Mammary epithelial cell (primary cell): ENCODE measurements around the gene RAD51B.

Experiments
- CTCF ChIP-seq, 2 donors: IDR thresholded peaks in 1 of 2; conservative IDR thresholded peaks in 1 of 2; 2 replicates each; pipeline ENCODE4 v1.5.1; 2011 to 2012; ENCODE audit warnings: inconsistent platforms in 2 of 2, low read length in 2 of 2, mild to moderate bottlenecking in 2 of 2, control low read depth in 1 of 2, low read depth in 1 of 2; ENCODE audit not compliant: insufficient read depth in 1 of 2; ENCODE audit errors: extremely low read depth in 1 of 2
- EZH2 ChIP-seq: IDR thresholded peaks from 2 replicates; pipeline ENCODE4 v1.6.1; 2012; ENCODE audit warnings: low read length, inconsistent platforms, borderline replicate concordance

DNA sequence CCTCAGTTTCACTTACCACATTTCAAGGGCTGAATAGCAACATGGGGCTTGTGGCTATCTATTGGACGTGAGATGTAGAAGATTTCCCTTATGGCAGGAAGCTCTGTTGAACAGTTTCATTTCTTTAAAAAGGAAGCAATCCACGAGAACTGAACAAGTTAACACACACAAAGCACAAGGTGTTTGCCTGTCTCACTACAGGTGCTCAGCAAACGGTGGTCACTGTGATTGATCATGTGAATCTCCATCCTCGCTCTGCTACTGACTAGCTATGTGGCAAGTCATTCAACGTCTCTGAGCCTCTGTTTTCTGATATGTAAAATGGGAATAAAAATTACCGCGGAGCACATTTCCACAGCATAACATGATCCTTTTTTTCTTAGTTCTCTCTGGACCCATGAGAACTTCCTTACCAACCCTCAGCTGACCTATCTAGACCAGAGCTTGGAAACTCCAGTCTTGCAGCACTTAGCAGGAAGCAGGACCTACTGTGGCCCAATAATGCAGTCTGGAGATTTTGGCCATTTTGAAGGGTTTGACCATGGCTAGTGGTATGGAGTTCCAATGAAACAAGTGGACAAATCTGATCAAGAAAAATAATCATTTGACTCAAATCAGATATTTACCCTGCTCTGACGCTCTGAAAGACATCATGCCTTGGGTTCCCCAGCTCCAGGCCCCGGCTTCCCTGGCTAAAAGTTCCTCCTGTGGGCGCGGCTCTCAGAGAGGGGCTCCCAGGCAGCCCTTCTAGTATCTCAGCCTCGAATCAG, 694.4 kb downstream of the RAD51B start:
- no peak for TF ChIP-seq CTCF (conservative IDR thresholded peaks at IDR 0.05 in 1 of 2, IDR thresholded peaks at IDR 0.05 in 1 of 2; ENCODE audit: extremely low read depth in 1 of 2, insufficient read depth in 1 of 2, low read depth in 1 of 2, low read length in 2 of 2)
- no peak for TF ChIP-seq EZH2
